ENCODE results near the gene CADPS. TPM values are rescaled to one million over a fixed set of nuclear protein-coding genes. Genes with fewer than 3 reads are reported as not detected.

Gene CADPS
- total RNA-seq, 2 experiments from 2014 or later: not detected

DNA sequence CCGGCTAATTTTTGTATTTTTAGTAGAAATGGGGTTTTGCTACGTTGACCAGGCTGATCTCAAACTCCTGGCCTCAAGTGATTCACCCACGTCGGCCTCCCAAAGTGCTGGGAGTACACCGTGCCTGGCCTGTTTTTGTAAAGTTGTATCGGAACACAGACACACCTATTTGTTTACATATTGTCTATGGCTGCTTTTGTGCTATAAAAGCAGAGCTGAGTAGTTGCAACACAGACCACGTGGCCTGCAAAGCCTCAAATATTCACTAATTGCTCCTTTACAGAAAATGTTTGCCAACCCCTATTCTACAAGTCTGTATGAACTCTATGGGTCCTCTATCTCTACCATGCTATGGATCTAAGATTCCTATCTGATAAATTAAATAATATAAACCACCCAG is 175.5 kb downstream of the CADPS start:
- Mint-ChIP-seq H3K27me3 (no peaks in the 10 kb centered on the region), H3K4me3 (no peak overlapping the region), H3K9me3 (no peaks in the 10 kb centered on the region), H3K36me3 (no peaks in the 10 kb centered on the region), H3K27ac (no peak overlapping the region), H3K4me1 (no peaks in the 10 kb centered on the region)
- POLR2A ChIA-PET: no interaction called here
- no peak for ATAC-seq (ENCODE audit: low read depth)
- DNase-seq: no peak

- POLR2A ChIA-PET: no interaction called here
- ATAC-seq (ENCODE audit: low read depth) (no peak), DNase-seq (no peak)
- H3K27ac Mint-ChIP-seq: no peak overlapping the region
- no peaks in the 10 kb centered on the region for H3K27me3 Mint-ChIP-seq
- H3K9me3 Mint-ChIP-seq: no peaks in the 10 kb centered on the region
- no peaks in the 10 kb centered on the region for H3K4me1 Mint-ChIP-seq
- no peaks in the 10 kb centered on the region for H3K36me3 Mint-ChIP-seq
- no peak overlapping the region for H3K4me3 Mint-ChIP-seq
These were observed 179.2 kb downstream of the CADPS start for GRCh38 chr3:62696011-62696410.

DNA sequence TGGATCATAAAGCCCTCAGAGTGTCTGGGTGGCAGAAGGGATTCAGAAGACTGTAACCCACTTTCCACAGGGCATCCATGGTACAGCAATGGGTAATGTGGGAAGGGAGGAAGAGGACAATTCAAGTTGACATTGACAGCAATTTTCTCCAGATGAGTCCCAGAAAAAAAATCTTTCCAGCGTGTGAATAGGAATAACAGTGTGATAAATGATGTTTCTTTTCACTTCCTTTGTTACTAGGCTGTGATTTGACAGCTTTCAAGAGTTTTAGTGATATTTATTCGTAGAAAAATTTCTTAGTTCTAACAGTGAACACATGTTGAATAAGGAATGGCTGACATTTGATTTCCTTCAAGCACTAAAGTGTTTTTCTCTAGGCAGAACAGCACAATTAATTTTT is 186.4 kb downstream of the CADPS start:
- no peak for DNase-seq
- POLR2A ChIA-PET: no interaction called here
- H3K27ac Mint-ChIP-seq: no peak overlapping the region
- peaks cover 2% of the 10 kb centered on the region for H3K9me3 Mint-ChIP-seq
- no peaks in the 10 kb centered on the region for H3K4me1 Mint-ChIP-seq
- H3K36me3 Mint-ChIP-seq: no peaks in the 10 kb centered on the region
- H3K27me3 Mint-ChIP-seq: no peaks in the 10 kb centered on the region
- H3K4me3 Mint-ChIP-seq: no peak overlapping the region
- no peak for ATAC-seq (ENCODE audit: low read depth)

DNA sequence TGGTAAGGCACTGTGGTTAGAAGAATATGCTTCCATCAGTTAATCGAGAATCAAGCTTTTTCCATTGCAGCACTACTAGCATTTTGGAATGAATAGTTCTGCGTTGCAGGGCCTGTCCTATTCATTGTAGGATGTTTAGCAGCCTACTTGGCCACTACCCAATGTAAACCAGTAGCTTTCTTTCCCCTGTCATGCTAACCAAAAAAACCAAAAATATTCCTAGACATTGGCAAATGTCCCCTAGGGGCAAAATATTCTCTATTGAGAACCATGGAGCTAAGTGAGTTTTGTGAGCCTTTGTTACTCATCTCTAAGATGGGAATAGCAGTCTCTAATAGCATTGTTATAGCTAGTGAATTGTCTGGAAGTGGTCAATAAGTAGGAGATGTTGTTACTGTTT is 187.2 kb downstream of the CADPS start:
- H3K4me3 Mint-ChIP-seq: no peak overlapping the region
- no peak overlapping the region for H3K27ac Mint-ChIP-seq
- peaks cover 2% of the 10 kb centered on the region for H3K9me3 Mint-ChIP-seq
- no peaks in the 10 kb centered on the region for H3K36me3 Mint-ChIP-seq
- DNase-seq: no peak
- POLR2A ChIA-PET: no interaction called here
- H3K4me1 Mint-ChIP-seq: no peaks in the 10 kb centered on the region
- no peak for ATAC-seq (ENCODE audit: low read depth)
- H3K27me3 Mint-ChIP-seq: no peaks in the 10 kb centered on the region

GRCh38 chr3:62686503-62687294 is 188.5 kb downstream of the CADPS start:
- POLR2A ChIA-PET: no interaction called here
- Mint-ChIP-seq H3K9me3 (peaks cover 2% of the 10 kb centered on the region), H3K36me3 (no peaks in the 10 kb centered on the region), H3K27me3 (no peaks in the 10 kb centered on the region), H3K27ac (no peak overlapping the region), H3K4me3 (no peak overlapping the region), H3K4me1 (no peaks in the 10 kb centered on the region)
- ATAC-seq (ENCODE audit: low read depth): no peak
- DNase-seq: no peak

GRCh38 chr3:62682826-62683225 is 192.4 kb downstream of the CADPS start:
- POLR2A ChIA-PET: no interaction called here
- H3K27me3 Mint-ChIP-seq: no peaks in the 10 kb centered on the region
- ATAC-seq (ENCODE audit: low read depth) (no peak), DNase-seq (no peak)
- H3K36me3 Mint-ChIP-seq: no peaks in the 10 kb centered on the region
- H3K4me3 Mint-ChIP-seq: no peak overlapping the region
- no peaks in the 10 kb centered on the region for H3K4me1 Mint-ChIP-seq
- H3K9me3 Mint-ChIP-seq: no peaks in the 10 kb centered on the region
- no peak overlapping the region for H3K27ac Mint-ChIP-seq

DNA sequence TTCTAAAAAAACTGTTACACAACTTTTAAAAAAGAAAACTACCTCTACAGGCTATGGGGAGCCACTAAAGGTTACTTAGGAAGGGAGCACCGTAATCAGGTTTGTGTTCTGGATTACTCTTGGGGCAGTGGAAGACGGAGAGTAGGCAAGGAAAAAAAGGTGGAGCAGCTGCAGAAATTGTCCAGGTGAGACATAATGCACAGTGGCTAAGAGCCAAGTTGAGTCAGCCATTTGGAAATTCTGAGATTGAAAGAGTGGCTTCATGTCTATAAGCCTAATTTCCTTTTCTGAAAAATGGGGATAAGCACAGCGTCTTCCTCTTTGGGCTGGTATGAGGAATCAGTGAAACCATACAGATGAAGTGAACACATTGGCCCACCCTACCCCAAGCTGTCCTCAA is 195.2 kb downstream of the CADPS start:
- ATAC-seq (ENCODE audit: low read depth): no peak

GRCh38 chr3:62678841-62679240 is 196.4 kb downstream of the CADPS start:
- H3K36me3 Mint-ChIP-seq: no peaks in the 10 kb centered on the region
- no peaks in the 10 kb centered on the region for H3K4me1 Mint-ChIP-seq
- POLR2A ChIA-PET: no interaction called here
- H3K9me3 Mint-ChIP-seq: no peaks in the 10 kb centered on the region
- H3K27me3 Mint-ChIP-seq: peaks cover 5% of the 10 kb centered on the region
- no peak for ATAC-seq (ENCODE audit: low read depth)
- H3K4me3 Mint-ChIP-seq: no peak overlapping the region
- no peak for DNase-seq
- H3K27ac Mint-ChIP-seq: no peak overlapping the region

More for the DNA sequence above, 195.2 kb downstream of the CADPS start:
- H3K4me3 Mint-ChIP-seq: no peak overlapping the region
- no peaks in the 10 kb centered on the region for H3K9me3 Mint-ChIP-seq
- POLR2A ChIA-PET: no interaction called here
- no peak overlapping the region for H3K27ac Mint-ChIP-seq
- H3K27me3 Mint-ChIP-seq: peaks cover 2% of the 10 kb centered on the region
- no peak for DNase-seq
- H3K36me3 Mint-ChIP-seq: no peaks in the 10 kb centered on the region
- no peaks in the 10 kb centered on the region for H3K4me1 Mint-ChIP-seq

DNA sequence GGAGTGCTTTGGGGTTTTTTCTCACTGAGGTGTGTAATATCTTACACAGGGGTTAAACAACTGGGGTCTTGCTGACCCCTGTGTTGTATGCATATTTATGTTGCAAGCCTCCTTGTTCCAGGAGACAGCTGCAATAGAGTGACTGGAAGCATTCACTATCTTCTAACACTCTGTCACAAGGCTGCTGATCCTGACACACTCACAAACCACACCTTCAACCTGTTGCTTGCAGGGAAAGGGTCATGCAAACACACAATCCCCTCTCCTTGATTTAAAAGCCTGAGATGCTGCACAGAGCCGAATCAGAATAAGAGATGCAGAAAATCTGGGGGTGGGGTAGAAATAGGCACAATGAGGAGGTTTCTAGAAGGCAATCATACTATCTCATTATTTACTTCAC is 197.3 kb downstream of the CADPS start:
- H3K4me1 Mint-ChIP-seq: no peaks in the 10 kb centered on the region

DNA sequence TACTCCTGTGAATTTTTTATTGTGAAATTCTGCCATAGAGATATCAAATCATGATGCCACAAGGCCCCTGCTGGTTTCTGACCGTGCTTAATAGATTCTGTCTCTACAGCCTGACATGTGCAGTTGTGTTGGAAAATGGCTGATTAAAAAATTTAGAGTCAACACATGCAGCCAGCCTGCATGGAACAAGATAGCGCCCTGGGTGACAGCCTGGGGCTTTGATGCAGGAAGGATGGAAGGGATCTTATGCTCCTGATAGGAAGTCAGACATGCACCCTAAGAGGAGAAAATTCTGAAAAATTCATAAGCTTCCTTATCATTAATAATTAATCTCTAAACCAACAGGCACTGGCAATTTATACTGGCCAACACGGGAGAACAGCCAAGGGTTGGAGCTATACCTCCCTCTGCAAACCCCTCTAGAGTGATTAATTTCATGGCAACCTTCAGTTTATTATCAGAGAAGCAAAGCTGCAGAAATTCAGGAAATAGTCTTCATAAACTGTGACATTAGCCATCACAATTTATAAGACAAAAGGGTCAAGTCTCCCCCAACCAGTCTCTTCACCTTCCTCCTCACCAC is 198.4 kb downstream of the CADPS start:
- H3K4me3 Mint-ChIP-seq: no peak overlapping the region
- peaks cover 5% of the 10 kb centered on the region for H3K27me3 Mint-ChIP-seq

More for the DNA sequence above, 197.3 kb downstream of the CADPS start:
- Mint-ChIP-seq H3K27ac (no peak overlapping the region), H3K36me3 (no peaks in the 10 kb centered on the region), H3K4me3 (no peak overlapping the region), H3K27me3 (peaks cover 5% of the 10 kb centered on the region), H3K9me3 (no peaks in the 10 kb centered on the region)
- POLR2A ChIA-PET: no interaction called here
- DNase-seq (no peak), ATAC-seq (ENCODE audit: low read depth) (no peak)

DNA sequence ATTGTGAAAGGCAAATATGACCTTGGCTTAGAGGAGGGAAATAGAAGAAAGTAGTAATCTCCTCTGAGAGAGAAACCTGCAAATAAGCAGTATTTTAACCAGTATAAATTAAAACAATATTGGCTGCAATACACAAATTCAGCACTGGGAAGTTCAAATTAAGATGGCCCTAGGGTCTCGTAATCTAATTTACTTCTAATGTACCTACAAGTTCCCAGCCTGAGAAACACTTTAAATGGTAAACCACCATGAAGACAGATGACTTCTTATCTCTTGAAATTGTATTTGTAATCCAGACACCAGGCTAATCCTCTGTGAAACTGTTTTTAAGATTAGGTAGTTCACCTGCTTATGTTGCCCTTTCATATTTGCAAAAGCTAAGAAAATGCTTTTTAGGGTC is 199.7 kb downstream of the CADPS start:
- DNase-seq (no peak), ATAC-seq (ENCODE audit: low read depth) (no peak)
- POLR2A ChIA-PET: no interaction called here
- no peaks in the 10 kb centered on the region for H3K4me1 Mint-ChIP-seq
- no peaks in the 10 kb centered on the region for H3K36me3 Mint-ChIP-seq
- H3K4me3 Mint-ChIP-seq: no peak overlapping the region
- no peaks in the 10 kb centered on the region for H3K9me3 Mint-ChIP-seq
- H3K27me3 Mint-ChIP-seq: peaks cover 5% of the 10 kb centered on the region
- H3K27ac Mint-ChIP-seq: no peak overlapping the region

More for the DNA sequence above, 198.4 kb downstream of the CADPS start:
- no peak overlapping the region for H3K27ac Mint-ChIP-seq
- ATAC-seq (ENCODE audit: low read depth) (no peak), DNase-seq (no peak)
- H3K9me3 Mint-ChIP-seq: no peaks in the 10 kb centered on the region
- POLR2A ChIA-PET: no interaction called here
- no peaks in the 10 kb centered on the region for H3K4me1 Mint-ChIP-seq
- H3K36me3 Mint-ChIP-seq: no peaks in the 10 kb centered on the region

DNA sequence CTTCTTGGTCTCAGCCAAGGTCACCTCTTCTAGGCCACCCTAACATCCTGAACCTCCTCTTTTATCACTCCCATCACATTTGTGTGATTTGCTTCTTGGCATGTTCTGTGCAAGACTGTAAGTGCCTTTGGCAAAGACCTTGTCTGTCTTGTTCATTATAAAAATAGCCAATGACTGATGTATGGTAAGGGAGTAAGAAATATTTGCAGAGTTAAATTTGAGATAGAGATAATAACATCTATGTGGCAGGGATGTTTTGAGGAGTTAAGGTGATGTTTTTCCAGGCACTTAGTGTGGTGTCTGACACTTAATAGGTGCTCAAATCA is 202.3 kb downstream of the CADPS start:
- POLR2A ChIA-PET: no interaction called here
- Mint-ChIP-seq H3K4me3 (no peak overlapping the region), H3K36me3 (no peaks in the 10 kb centered on the region), H3K27ac (no peak overlapping the region), H3K9me3 (no peaks in the 10 kb centered on the region), H3K27me3 (peaks cover 5% of the 10 kb centered on the region), H3K4me1 (no peaks in the 10 kb centered on the region)
- DNase-seq (no peak), ATAC-seq (ENCODE audit: low read depth) (no peak)

DNA sequence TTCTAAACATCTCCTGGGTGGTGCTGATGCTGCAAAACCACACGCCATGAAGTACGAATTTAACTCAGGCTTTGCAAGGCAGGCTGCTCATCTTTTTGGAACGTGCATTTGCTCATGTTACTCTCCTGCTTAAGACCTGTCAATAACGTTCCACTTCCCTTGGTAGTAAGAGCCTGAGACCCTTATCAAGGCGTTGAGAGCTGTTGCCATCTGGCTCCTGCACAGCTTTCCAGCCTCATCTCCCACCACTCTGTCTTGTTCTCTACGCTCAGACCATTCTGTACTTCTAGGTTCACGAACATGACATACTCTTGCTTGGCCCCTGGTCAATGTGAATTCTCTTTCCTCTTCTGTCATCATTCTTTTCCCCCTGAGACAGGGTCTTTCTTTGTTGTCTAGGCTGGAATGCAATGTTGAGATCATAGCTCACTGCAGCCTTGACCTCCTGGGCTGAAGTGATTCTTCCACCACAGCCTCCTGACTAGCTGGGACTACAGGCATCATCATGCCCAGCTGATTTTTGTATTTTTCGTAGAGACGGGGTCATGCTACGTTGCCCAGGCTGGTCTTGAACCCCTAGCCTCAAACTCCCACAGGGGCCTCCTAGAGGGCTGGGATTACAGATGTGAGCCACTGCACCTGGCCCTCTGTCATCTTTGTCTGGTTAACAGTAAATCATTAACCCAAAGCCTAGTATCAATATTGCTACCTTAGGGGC is 202.8 kb downstream of the CADPS start:
- Mint-ChIP-seq H3K27ac (no peak overlapping the region), H3K36me3 (no peaks in the 10 kb centered on the region), H3K9me3 (no peaks in the 10 kb centered on the region), H3K4me1 (no peaks in the 10 kb centered on the region), H3K4me3 (no peak overlapping the region), H3K27me3 (peaks cover 3% of the 10 kb centered on the region)
- DNase-seq (no peak), ATAC-seq (ENCODE audit: low read depth) (no peak)
- POLR2A ChIA-PET: no interaction called here

DNA sequence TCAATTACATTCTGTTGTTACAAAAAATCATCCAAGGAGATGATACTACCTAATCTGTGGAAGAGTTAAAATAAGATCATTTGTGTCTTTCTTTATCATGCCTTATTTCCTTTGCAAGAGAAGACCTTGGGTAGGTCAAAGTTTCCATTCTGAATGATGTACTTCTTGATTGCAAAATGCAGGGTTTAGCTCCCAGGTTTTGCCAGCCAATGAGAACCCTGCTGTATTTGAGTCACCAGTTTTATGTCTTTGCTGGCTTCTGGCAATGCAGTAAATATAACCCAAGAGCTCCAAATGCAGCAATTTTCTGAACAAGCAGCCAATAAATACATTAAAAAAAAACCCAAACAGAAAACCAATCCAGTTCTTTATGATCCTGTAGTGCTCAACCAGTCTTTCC is 204.9 kb downstream of the CADPS start:
- peaks cover 3% of the 10 kb centered on the region for H3K27me3 Mint-ChIP-seq
- no peaks in the 10 kb centered on the region for H3K9me3 Mint-ChIP-seq
- no peak overlapping the region for H3K27ac Mint-ChIP-seq
- H3K36me3 Mint-ChIP-seq: no peaks in the 10 kb centered on the region
- ATAC-seq (ENCODE audit: low read depth) (no peak), DNase-seq (no peak)
- H3K4me1 Mint-ChIP-seq: no peaks in the 10 kb centered on the region
- no peak overlapping the region for H3K4me3 Mint-ChIP-seq
- POLR2A ChIA-PET: no interaction called here

Data from activated naive CD8-positive, alpha-beta T cell treated with anti-CD3 and anti-CD28 coated beads, Interleukin-2, amount 10 ng/mL, durations not matched to agents 7 days and 5 days (primary cell).